Thyroid gland (tissue), 4 donors: ENCODE results near the gene NUMB. TPM values are rescaled to one million over a fixed set of nuclear protein-coding genes. Genes with fewer than 3 reads are reported as not detected.
"Not testable (repeated sequence)": the region's sequence is repeated elsewhere in the genome, so short reads cannot be mapped to it uniquely, and the experiment has no call there.

Source experiments
- DNase-seq, 2 donors: peaks; one replicate each; pipeline ENCODE4 v3.0.0-alpha.2; 2019
- H3K27ac ChIP-seq, 3 donors: fragments of 200-600 bp; sonication (generic); 1 replicate in 2 of 3; 2 replicates in 1 of 3; pipeline ENCODE4 v1.5.1; 2016 to 2019; ENCODE audit warnings: mild to moderate bottlenecking in 1 of 3, moderate library complexity in 1 of 3
- H3K27me3 ChIP-seq: fragments of 200-600 bp; sonication (generic); one replicate; pipeline ENCODE4 v1.5.1; 2019
- H3K36me3 ChIP-seq, 2 donors: fragments of 200-600 bp; sonication (generic); one replicate each; pipeline ENCODE4 v1.5.1; 2016 to 2019
- H3K4me1 ChIP-seq, 2 donors: fragments of 200-600 bp; sonication (generic); one replicate each; pipeline ENCODE4 v1.5.1; 2017 to 2019
- H3K4me3 ChIP-seq, 3 donors: fragments of 200-600 bp; sonication (generic); replicated peaks in 1 of 3; 1 replicate in 2 of 3; 2 replicates in 1 of 3; pipeline ENCODE4 v1.5.1; 2016; ENCODE audit warnings: mild to moderate bottlenecking in 1 of 3
- H3K9me3 ChIP-seq: fragments of 200-600 bp; sonication (generic); one replicate; pipeline ENCODE4 v1.5.1; 2017
- POLR2A ChIP-seq, 2 donors: fragments of 450-650 bp; IDR thresholded peaks; one replicate each; pipeline ENCODE4 v1.6.1; 2017; ENCODE audit warnings: antibody characterized with exemption in 2 of 2, mild to moderate bottlenecking in 2 of 2, moderate library complexity in 1 of 2
- WGBS, 2 donors: methylation state at CpG; one replicate each; pipeline ENCODE4 v1.1.5; 2017; 5-methylcytosine and 5-hydroxymethylcytosine counted together
- intact Hi-C: fragments of 100-400 bp; cut with DNase I; formaldehyde crosslinking; loops from one replicate; pipeline ENCODE4 v1.15.1; 2023
- total RNA-seq, 4 donors: library from RNA; depleted of rRNA; stranded (reverse); fragments of >200 nt; gene quantifications; one replicate each; pipeline ENCODE4 v1.2.3, GENCODE V29; 2016
- TF ChIP-seq, protein P1 (sequence below), 6 experiments: fragments of 200-600 bp in 3 of 6; fragments of 450-650 bp in 3 of 6; sonication (generic) in 3 of 6; IDR thresholded peaks; one replicate each; pipeline ENCODE4 v1.5.1; 2016 to 2019; ENCODE audit warnings: antibody characterized with exemption in 6 of 6, mild to moderate bottlenecking in 2 of 6, inconsistent platforms in 1 of 6, moderate library complexity in 1 of 6

NUMB gene
- total RNA-seq, 4 donors from 2014 or later: 67.1 to 101 (median 86.7) TPM

DNA sequence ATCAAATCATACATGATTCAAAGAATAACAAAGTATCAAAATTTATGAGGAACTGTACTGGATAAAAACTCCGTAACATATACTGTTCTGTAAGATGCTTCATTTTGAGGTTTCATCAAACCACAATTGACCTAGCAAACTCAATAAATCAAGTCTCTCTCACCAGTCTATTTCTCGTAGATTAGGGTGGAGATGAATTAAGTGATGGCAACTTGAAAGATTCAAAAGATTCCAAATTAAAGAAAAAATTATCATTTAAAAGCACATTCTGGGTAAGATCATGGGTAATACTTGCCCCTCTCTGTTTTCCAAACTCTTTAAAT lies 146.7 kb downstream of the NUMB start:
- Histone ChIP-seq H3K4me1 (peaks cover 0 to 16% of the 10 kb centered on the region in 2 donors), H3K9me3 (no peaks in the 10 kb centered on the region), H3K4me3 (no peak overlapping the region), H3K27me3 (no peaks in the 10 kb centered on the region), H3K27ac (no peak overlapping the region), H3K36me3 (no peaks in the 10 kb centered on the region)
- intact Hi-C loops: no loop called here
- DNase-seq: no peak
- 87 to 91% methylated on average over 2 of the region's 2 CpGs for WGBS, 2 donors
- TF ChIP-seq, protein P1, sequence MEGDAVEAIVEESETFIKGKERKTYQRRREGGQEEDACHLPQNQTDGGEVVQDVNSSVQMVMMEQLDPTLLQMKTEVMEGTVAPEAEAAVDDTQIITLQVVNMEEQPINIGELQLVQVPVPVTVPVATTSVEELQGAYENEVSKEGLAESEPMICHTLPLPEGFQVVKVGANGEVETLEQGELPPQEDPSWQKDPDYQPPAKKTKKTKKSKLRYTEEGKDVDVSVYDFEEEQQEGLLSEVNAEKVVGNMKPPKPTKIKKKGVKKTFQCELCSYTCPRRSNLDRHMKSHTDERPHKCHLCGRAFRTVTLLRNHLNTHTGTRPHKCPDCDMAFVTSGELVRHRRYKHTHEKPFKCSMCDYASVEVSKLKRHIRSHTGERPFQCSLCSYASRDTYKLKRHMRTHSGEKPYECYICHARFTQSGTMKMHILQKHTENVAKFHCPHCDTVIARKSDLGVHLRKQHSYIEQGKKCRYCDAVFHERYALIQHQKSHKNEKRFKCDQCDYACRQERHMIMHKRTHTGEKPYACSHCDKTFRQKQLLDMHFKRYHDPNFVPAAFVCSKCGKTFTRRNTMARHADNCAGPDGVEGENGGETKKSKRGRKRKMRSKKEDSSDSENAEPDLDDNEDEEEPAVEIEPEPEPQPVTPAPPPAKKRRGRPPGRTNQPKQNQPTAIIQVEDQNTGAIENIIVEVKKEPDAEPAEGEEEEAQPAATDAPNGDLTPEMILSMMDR (IDR thresholded peaks at IDR 0.05): no peak
- no peak for TF ChIP-seq POLR2A (IDR thresholded peaks at IDR 0.05)

- H3K36me3 ChIP-seq, intact Hi-C loops, H3K27ac ChIP-seq, DNase-seq, H3K4me3 ChIP-seq, H3K27me3 ChIP-seq, H3K9me3 ChIP-seq: not testable (repeated sequence)
- peaks cover 0 to 16% of the 10 kb centered on the region in 2 donors for H3K4me1 ChIP-seq
- WGBS, 2 donors: 97% methylated on average over 1 of the region's 1 CpG
Observed at GRCh38 chr14:73309207-73309606, 149.1 kb downstream of the NUMB start.

DNA sequence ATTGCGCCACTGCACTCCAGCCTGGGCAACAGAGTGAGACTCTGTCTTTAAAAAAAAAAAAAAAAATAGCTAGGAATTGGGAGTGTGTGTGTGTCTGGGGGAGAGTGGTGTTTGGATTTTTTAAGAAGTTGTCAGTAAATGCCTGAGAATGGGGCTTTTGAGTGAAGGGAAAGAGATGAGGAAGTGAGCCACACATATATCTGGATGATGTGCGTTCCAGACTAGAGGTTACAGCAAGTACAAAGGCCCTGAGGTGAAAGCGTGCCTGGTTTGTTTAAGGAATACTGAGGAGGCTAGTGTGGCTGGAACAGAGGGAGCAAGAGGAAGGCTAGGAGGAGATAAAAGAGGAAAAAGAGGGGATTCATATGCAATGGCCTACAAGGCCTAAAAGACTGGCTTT lies 151.1 kb downstream of the NUMB start:
- no peak overlapping the region for H3K27ac ChIP-seq
- intact Hi-C loops: no loop called here
- no peaks in the 10 kb centered on the region for H3K36me3 ChIP-seq
- no peaks in the 10 kb centered on the region for H3K9me3 ChIP-seq
- H3K4me3 ChIP-seq: no peak overlapping the region
- H3K4me1 ChIP-seq: peaks cover 0 to 25% of the 10 kb centered on the region in 2 donors
- 92 to 97% methylated on average over 3 of the region's 3 CpGs for WGBS, 2 donors
- TF ChIP-seq, protein P1 (IDR thresholded peaks at IDR 0.05): no peak
- TF ChIP-seq POLR2A (IDR thresholded peaks at IDR 0.05): no peak
- DNase-seq: no peak
- H3K27me3 ChIP-seq: no peaks in the 10 kb centered on the region

DNA sequence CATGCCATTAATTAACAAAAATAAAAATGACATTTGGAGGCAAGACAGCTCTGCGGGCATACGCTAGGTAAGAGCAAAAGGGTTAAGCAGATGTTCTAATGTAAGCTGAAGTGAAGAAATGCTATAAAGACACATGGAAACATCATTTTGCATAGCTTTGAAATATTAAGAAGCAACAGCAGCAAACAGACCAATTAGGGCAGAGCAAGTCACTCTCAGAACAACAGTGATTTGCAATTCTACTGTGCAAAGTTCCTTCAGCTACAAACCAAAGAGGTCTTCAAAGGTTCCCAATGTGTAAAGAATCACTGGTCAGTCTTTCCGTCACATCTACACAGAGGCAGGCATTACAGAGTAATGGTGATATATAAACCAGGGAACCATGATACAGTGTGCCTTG lies 152.8 kb downstream of the NUMB start:
- 63 to 64% methylated on average over 3 of the region's 3 CpGs for WGBS, 2 donors

DNA sequence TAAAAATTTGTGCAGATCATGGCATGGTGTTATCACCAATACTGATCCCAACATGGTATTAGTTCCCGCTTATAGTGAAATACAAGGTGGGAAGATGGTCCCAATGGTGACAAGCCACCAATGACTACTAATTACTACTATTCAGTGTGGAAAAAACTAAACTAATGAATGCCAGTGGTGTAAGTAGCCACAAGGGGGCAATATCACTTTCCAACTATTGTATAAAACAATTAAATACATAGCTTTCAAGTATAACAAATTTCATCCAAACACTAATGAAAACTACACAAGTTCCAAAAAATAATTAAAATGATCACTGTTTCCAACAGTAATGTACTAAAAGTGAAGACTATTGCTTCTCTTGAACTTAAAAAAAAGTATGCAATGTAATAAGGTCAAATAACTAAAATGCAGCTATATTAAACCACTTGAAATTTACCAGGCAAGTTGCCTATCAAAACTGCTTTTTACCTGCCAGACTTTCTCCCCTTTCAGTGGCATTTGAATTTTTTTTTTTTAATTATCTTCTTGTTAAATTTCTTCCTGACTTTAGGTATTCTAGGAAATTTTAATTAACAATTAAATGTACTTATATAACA lies 163.0 kb downstream of the NUMB start:
- intact Hi-C loops: loop anchor here (5.0 kb wide), 1 partner anchor 177 kb away; no protein-coding TSS in a partner anchor
- H3K9me3 ChIP-seq: no peaks in the 10 kb centered on the region
- TF ChIP-seq, protein P1 (IDR thresholded peaks at IDR 0.05): peak; percentile 30 to 75 (median 56)
- no peak for TF ChIP-seq POLR2A (IDR thresholded peaks at IDR 0.05)
- no peak for DNase-seq
- no peak overlapping the region for H3K4me3 ChIP-seq
- H3K27ac ChIP-seq: no peak overlapping the region
- no peaks in the 10 kb centered on the region for H3K27me3 ChIP-seq
- WGBS, 2 donors: 70 to 86% methylated on average over 1 of the region's 1 CpG
- peaks cover 0 to 6% of the 10 kb centered on the region in 2 donors for H3K36me3 ChIP-seq
- H3K4me1 ChIP-seq: no peaks in the 10 kb centered on the region

More for the DNA sequence above, 152.8 kb downstream of the NUMB start:
- H3K4me3 ChIP-seq: no peak overlapping the region
- intact Hi-C loops: no loop called here
- no peak overlapping the region for H3K27ac ChIP-seq
- H3K9me3 ChIP-seq: no peaks in the 10 kb centered on the region
- no peak for TF ChIP-seq POLR2A (IDR thresholded peaks at IDR 0.05)
- TF ChIP-seq, protein P1 (IDR thresholded peaks at IDR 0.05): no peak
- H3K4me1 ChIP-seq: peaks cover 0 to 16% of the 10 kb centered on the region in 2 donors
- H3K27me3 ChIP-seq: no peaks in the 10 kb centered on the region
- no peak for DNase-seq
- no peaks in the 10 kb centered on the region for H3K36me3 ChIP-seq
